Measurements from ENCODE around the gene LDLRAD4. TPM values are rescaled to one million over a fixed set of nuclear protein-coding genes. Genes with fewer than 3 reads are reported as not detected.

Gene LDLRAD4
- total and polyA plus RNA-seq, 2 experiments from 2014 or later, result 0.73 to 1.9 TPM

DNA sequence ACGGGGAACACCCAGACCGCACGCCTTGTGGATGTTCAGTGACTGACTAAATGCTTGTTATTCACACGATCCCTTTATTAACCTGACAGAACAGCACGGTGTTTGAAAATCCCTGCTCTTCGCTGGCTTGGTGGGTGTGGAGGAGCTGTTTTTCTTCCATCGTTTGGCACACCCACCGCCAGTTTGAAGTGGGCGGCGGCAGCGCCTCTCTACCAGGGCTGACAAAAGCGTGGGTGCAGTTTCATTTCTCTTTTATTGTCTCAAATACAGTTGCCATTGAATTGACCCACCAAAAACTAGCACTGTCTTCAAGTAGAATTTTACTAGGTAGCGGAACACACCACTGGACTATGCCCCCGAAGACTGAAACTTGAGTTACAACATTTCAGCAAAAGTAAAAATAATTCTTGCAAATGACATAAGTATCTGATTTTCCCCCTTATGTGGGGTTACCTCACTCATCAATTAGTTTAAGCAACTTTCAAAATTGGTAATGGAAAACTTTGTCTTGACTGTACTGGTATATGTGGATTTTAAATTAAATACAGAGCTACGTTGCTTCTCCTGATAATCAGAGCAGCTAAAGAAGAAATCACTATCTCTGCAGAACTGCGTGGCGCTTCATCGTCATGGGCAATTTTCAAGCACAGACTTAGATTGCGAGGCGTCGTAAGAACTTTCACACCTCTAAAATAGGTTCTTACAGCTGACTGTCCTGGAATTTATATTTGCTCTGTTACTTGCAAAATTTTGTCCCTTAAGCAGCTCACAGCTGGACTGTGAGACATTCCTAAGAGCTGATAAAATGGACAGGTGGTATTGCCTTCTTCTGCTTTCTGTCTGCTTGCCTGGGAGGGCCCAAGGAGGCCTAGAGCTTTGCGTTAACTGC lies 60.9 kb downstream of the LDLRAD4 start:
- Histone ChIP-seq H3K79me2 (replicated peaks; ENCODE audit: insufficient read depth) (no peaks in the 10 kb centered on the region), H3K4me1 (ENCODE audit: insufficient read depth) (no peaks in the 10 kb centered on the region; the same call in 1 of the 2 replicates), H3F3A (replicated peaks; ENCODE audit: low read depth) (no peaks in the 10 kb centered on the region), H3K27ac (ENCODE audit: low read depth) (no peak overlapping the region), H3K36me3 (ENCODE audit: insufficient read depth) (no peaks in the 10 kb centered on the region), H3K27me3 (ENCODE audit: insufficient read depth) (no peaks in the 10 kb centered on the region), H4K20me1 (replicated peaks; ENCODE audit: insufficient read depth) (0 out of 2 replicates have a peak, but pooled peaks cover under 1% of the 10 kb centered on the region), H3K4me2 (no peak overlapping the region), H3K9me2 (ENCODE audit: insufficient read depth) (no peaks in the 10 kb centered on the region), H2AFZ (no peak overlapping the region), H3K4me3 (no peak overlapping the region)
- no peak for TF ChIP-seq NANOG (IDR thresholded peaks at IDR 0.05; ENCODE audit: borderline replicate concordance)
- TF ChIP-seq JUNB (IDR thresholded peaks at IDR 0.05; ENCODE audit: unreplicated experiment), result no peak
- TF ChIP-seq REST (IDR thresholded peaks at IDR 0.05; ENCODE audit: unreplicated experiment), result no peak
- TF ChIP-seq ZNF114 (CRISPR knock-in tag; IDR thresholded peaks at IDR 0.05), result no peak
- TF ChIP-seq, protein P1, sequence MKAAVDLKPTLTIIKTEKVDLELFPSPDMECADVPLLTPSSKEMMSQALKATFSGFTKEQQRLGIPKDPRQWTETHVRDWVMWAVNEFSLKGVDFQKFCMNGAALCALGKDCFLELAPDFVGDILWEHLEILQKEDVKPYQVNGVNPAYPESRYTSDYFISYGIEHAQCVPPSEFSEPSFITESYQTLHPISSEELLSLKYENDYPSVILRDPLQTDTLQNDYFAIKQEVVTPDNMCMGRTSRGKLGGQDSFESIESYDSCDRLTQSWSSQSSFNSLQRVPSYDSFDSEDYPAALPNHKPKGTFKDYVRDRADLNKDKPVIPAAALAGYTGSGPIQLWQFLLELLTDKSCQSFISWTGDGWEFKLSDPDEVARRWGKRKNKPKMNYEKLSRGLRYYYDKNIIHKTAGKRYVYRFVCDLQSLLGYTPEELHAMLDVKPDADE (IDR thresholded peaks at IDR 0.05), result no peak
- TF ChIP-seq ZNF331 (CRISPR knock-in tag; IDR thresholded peaks at IDR 0.05; ENCODE audit: low read depth), result no peak
- TF ChIP-seq EZH2 (IDR thresholded peaks at IDR 0.05; ENCODE audit: low read depth, unreplicated experiment), result no peak
- TF ChIP-seq CREB1 (CRISPR knock-in tag; IDR thresholded peaks at IDR 0.05; ENCODE audit: low read depth), result no peak
- TF ChIP-seq EZH2phosphoT487 (IDR thresholded peaks at IDR 0.05; ENCODE audit: unreplicated experiment), result no peak
- Mint-ChIP-seq H3K4me3 (no peak overlapping the region), H3K36me3 (ENCODE audit: low read depth) (no peaks in the 10 kb centered on the region), H3K9me3 (peaks cover 3% of the 10 kb centered on the region; the same call in 1 of the 3 replicates), H3K27me3 (ENCODE audit: insufficient read depth, low read depth, poor library complexity) (no peaks in the 10 kb centered on the region), H3K4me1 (peaks cover 13% of the 10 kb centered on the region), H3K27ac (no peak overlapping the region; the same call in 1 of the 2 replicates)
- ATAC-seq (no peak), DNase-seq (ENCODE audit: low spot score) (no peak)

Data from GM23338 (cell line).